Measurements from ENCODE around the gene ELAC2. TPM values are rescaled to one million over a fixed set of nuclear protein-coding genes. Genes with fewer than 3 reads are reported as not detected.

The ELAC2 gene
- total and polyA plus RNA-seq, 10 of the 15 experiments (the other 5 are each of a cell fraction or from before 2014, with no cell fraction given) = 5.1 to 146 (median 79.4) TPM

- no peaks in the 10 kb centered on the region for H4K20me1 ChIP-seq (ENCODE audit: control insufficient read depth, insufficient read depth)
- no peak overlapping the region for H3K4me2 ChIP-seq (ENCODE audit: control insufficient read depth, insufficient read depth)
- H3K36me3 ChIP-seq (ENCODE audit: control insufficient read depth in 2 of 2, insufficient read depth in 2 of 2, low read length in 1 of 2) = no peaks in the 10 kb centered on the region
- no peak for TF ChIP-seq ESRRA (IDR thresholded peaks at IDR 0.05; ENCODE audit: low read length)
- TF ChIP-seq CHD4 (IDR thresholded peaks at IDR 0.05) = no peak
- no peak for TF ChIP-seq USF1 (IDR thresholded peaks at IDR 0.05; ENCODE audit: borderline replicate concordance, extremely low read length, insufficient read depth, low read depth, low read length)
- TF ChIP-seq TCF7 (IDR thresholded peaks at IDR 0.05; ENCODE audit: borderline replicate concordance) = no peak
- no peak for TF ChIP-seq EED (IDR thresholded peaks at IDR 0.05; ENCODE audit: low read depth)
- no peak for TF ChIP-seq JUND (IDR thresholded peaks at IDR 0.05; ENCODE audit: low read depth, low read length)
- TF ChIP-seq CREB1 (IDR thresholded peaks at IDR 0.05; ENCODE audit: low read depth) = no peak
- no peak for TF ChIP-seq STAT3 (IDR thresholded peaks at IDR 0.05; ENCODE audit: low read depth, low read length)
- TF ChIP-seq HDGF (IDR thresholded peaks at IDR 0.05) = no peak
- TF ChIP-seq ELK1 (IDR thresholded peaks at IDR 0.05; ENCODE audit: low read depth, low read length) = no peak
- no peak for TF ChIP-seq E2F8 (IDR thresholded peaks at IDR 0.05; ENCODE audit: low read depth, partially characterized antibody)
- TF ChIP-seq ZBED1 (IDR thresholded peaks at IDR 0.05; ENCODE audit: borderline replicate concordance) = no peak
- no peak for TF ChIP-seq RFX5 (IDR thresholded peaks at IDR 0.05; ENCODE audit: low read depth, low read length)
- intact Hi-C loops (cut with micrococcal nuclease; ENCODE audit: unreplicated experiment) (no loop called here), in situ Hi-C loops (cut with MboI) (no loop called here)
- no peaks in the 10 kb centered on the region for H3K9me3 ChIP-seq (replicated peaks; ENCODE audit: control insufficient read depth, insufficient read depth, low read length)
- H2AFZ ChIP-seq (ENCODE audit: control insufficient read depth, low read depth, low read length) = no peak overlapping the region
- H3K27ac ChIP-seq (ENCODE audit: control insufficient read depth, insufficient read depth) = no peak overlapping the region
- FAIRE-seq (no peak), DNase-seq (ENCODE audit: low read depth, low spot score) (no peak), ATAC-seq (no peak)
- ChIA-PET POLR2A (interaction anchor here (1.2 kb wide), 1 partner anchor 8 kb away, joined by 5 read pairs; no protein-coding TSS in a partner anchor), SMC1A (ENCODE audit: uncharacterized antibody, unreplicated experiment) (interaction anchor here (1.7 to 2.1 kb wide), 2 partner anchors 21 to 46 kb away, joined by 5 to 7 read pairs; no protein-coding TSS in a partner anchor), CTCF (interaction anchor here (0.9 to 1.9 kb wide), 6 partner anchors 8 to 34 kb away, joined by 3 to 5 read pairs (median 3); no protein-coding TSS in a partner anchor), RAD21 (ENCODE audit: unreplicated experiment) (no interaction called here)
- H3K79me2 ChIP-seq (ENCODE audit: control insufficient read depth, insufficient read depth, low read length) = no peaks in the 10 kb centered on the region
- no peaks in the 10 kb centered on the region for H3K4me1 ChIP-seq (ENCODE audit: control insufficient read depth, insufficient read depth, low read length)
- no peak overlapping the region for H3K9ac ChIP-seq (ENCODE audit: control insufficient read depth, insufficient read depth, low read length)
- H3K27me3 ChIP-seq (replicated peaks in 1 of 2; ENCODE audit: control insufficient read depth in 2 of 2, insufficient read depth in 2 of 2, low read length in 1 of 2) = no peaks in the 10 kb centered on the region
- BruUV-seq (replicated peaks) = no TSS peak
- no peak overlapping the region for H3K4me3 ChIP-seq
- 29% methylated on average over 1 of the region's 1 CpG for WGBS (ENCODE audit: insufficient coverage, insufficient replicate concordance, low lambda C conversion rate, missing lambda C conversion rate)
Measured at GRCh38 chr17:13065032-13065431, 47.2 kb upstream of the ELAC2 start.

Measured in GM12878 (cell line).